HCT116 (cell line): ENCODE measurements around the gene DHRSX. TPM values are rescaled to one million over a fixed set of nuclear protein-coding genes. Genes with fewer than 3 reads are reported as not detected.

Experiments
- ATAC-seq: fragments of 200-7000 bp; cut with Tn5 transposase; 2 replicates; pipeline ENCODE4 v1.9.1; 2020; ENCODE audit warnings: mild to moderate bottlenecking, moderate library complexity
- BruUV-seq: library from RNA; stranded (reverse); fragments of 400-500 nt; replicated peaks from 2 replicates; lab custom pipeline; 2021; lab: Mats Ljungman, UMichigan
- CTCF ChIA-PET: fragments of 300-600 bp; sonication (Branson Sonifier 250); formaldehyde crosslinking; loops from one replicate; lab custom pipeline; 2021; ENCODE audit warnings: antibody characterized with exemption; lab: Charles Lee
- POLR2A ChIA-PET: fragments of 300-600, 350-600 bp; sonication (Branson Sonifier 250); formaldehyde crosslinking; loops from one replicate; lab custom pipeline; 2021; ENCODE audit warnings: antibody characterized with exemption; lab: Charles Lee
- RAD21 ChIA-PET, 2 experiments: fragments of 300-600 bp; sonication (Branson Sonifier 250); formaldehyde crosslinking; loops; one replicate each; lab custom pipeline; 2023; ENCODE audit warnings: low total read pairs in 2 of 2; ENCODE audit not compliant: uncharacterized antibody in 2 of 2, unreplicated experiment in 2 of 2, low non-redundant PET in 1 of 2; lab: Charles Lee
- DNase-seq: peaks from one replicate; pipeline ENCODE4 v3.0.0-alpha.2; 2010; ENCODE audit warnings: low read depth, low spot score
- H2AFZ ChIP-seq: fragments of 200-600 bp; shearing (Covaris generic), sonication (generic); 2 replicates; pipeline ENCODE4 v1.6.1; 2017; ENCODE audit warnings: low read depth, mixed run types, mixed read lengths, antibody characterized with exemption, low read length; ENCODE audit not compliant: poor library complexity, severe bottlenecking
- H3K27ac ChIP-seq: 2 replicates; pipeline ENCODE4 v1.5.1; 2012; ENCODE audit warnings: low read depth, low read length
- H3K27me3 ChIP-seq: fragments of 200-600 bp; sonication (generic); 2 replicates; pipeline ENCODE4 v1.6.1; 2016; ENCODE audit warnings: mixed run types, low read length, mixed read lengths; ENCODE audit not compliant: insufficient read depth
- H3K36me3 ChIP-seq, 2 experiments: fragments of 200-500 bp in 1 of 2; fragments of 200-600 bp in 1 of 2; sonication (Bioruptor generic) in 1 of 2; sonication (generic) in 1 of 2; 2 replicates each; pipeline versions ENCODE4 v1.5.1 to v1.6.1; 2014 to 2016; ENCODE audit warnings: low read length in 2 of 2, inconsistent platforms in 1 of 2, mixed read lengths in 1 of 2, mixed run types in 1 of 2; ENCODE audit not compliant: insufficient read depth in 2 of 2, control insufficient read depth in 1 of 2
- H3K4me1 ChIP-seq, 2 experiments: fragments of 200-600 bp in 1 of 2; sonication (generic) in 1 of 2; 2 replicates each; pipeline versions ENCODE4 v1.5.1 to v1.6.1; 2012 to 2017; ENCODE audit warnings: low read length in 2 of 2, inconsistent platforms in 1 of 2, mild to moderate bottlenecking in 1 of 2, mixed read lengths in 1 of 2, mixed run types in 1 of 2, moderate library complexity in 1 of 2; ENCODE audit not compliant: insufficient read depth in 2 of 2, control insufficient read depth in 1 of 2
- H3K4me2 ChIP-seq: fragments of 200-600 bp; sonication (generic); 2 replicates; pipeline ENCODE4 v1.6.1; 2017; ENCODE audit warnings: mixed run types, low read length, mixed read lengths
- H3K4me3 ChIP-seq, 2 experiments: fragments of 200-600 bp in 1 of 2; sonication (generic) in 1 of 2; replicated peaks in 1 of 2; 2 replicates each; pipeline ENCODE4 v1.5.1; 2011 to 2016; ENCODE audit warnings: low read length in 2 of 2, control low read depth in 1 of 2, low read depth in 1 of 2, mild to moderate bottlenecking in 1 of 2, mixed read lengths in 1 of 2, mixed run types in 1 of 2
- H3K79me2 ChIP-seq: fragments of 200-600 bp; sonication (generic); 2 replicates; pipeline ENCODE4 v1.6.1; 2017; ENCODE audit warnings: mild to moderate bottlenecking, mixed run types, low read length, moderate library complexity, mixed read lengths; ENCODE audit not compliant: insufficient read depth
- H3K9ac ChIP-seq: fragments of 200-600 bp; sonication (generic); 2 replicates; pipeline ENCODE4 v1.6.1; 2016; ENCODE audit warnings: low read length, mixed read lengths
- H3K9me2 ChIP-seq: fragments of 200-600 bp; sonication (generic), shearing (Covaris generic); 2 replicates; pipeline ENCODE4 v1.6.1; 2017; ENCODE audit warnings: mixed run types, mild to moderate bottlenecking, moderate library complexity; ENCODE audit not compliant: insufficient read depth
- H3K9me3 ChIP-seq, 2 experiments: fragments of 200-500 bp in 1 of 2; fragments of 200-600 bp in 1 of 2; sonication (Bioruptor generic) in 1 of 2; sonication (generic) in 1 of 2; 2 replicates each; pipeline ENCODE4 v1.6.1; 2014 to 2017; ENCODE audit warnings: low read length in 2 of 2, mixed read lengths in 2 of 2, inconsistent platforms in 1 of 2, low read depth in 1 of 2, mild to moderate bottlenecking in 1 of 2, mixed run types in 1 of 2, moderate library complexity in 1 of 2; ENCODE audit not compliant: control insufficient read depth in 1 of 2, insufficient read depth in 1 of 2
- H4K20me1 ChIP-seq: fragments of 200-600 bp; sonication (generic), shearing (Covaris generic); 2 replicates; pipeline ENCODE4 v1.6.1; 2017; ENCODE audit warnings: mixed run types, mild to moderate bottlenecking, moderate library complexity; ENCODE audit not compliant: insufficient read depth
- ATF3 ChIP-seq: IDR thresholded peaks from 2 replicates; pipeline ENCODE4 v1.6.1; 2012
- CEBPB ChIP-seq: IDR thresholded peaks from 2 replicates; pipeline ENCODE4 v1.6.1; 2012; ENCODE audit warnings: low read depth
- CTCF ChIP-seq, 3 experiments: fragments of 200-600 bp in 1 of 3; sonication (generic) in 1 of 3; IDR thresholded peaks in 2 of 3; conservative IDR thresholded peaks in 1 of 3; 2 replicates each; pipeline ENCODE4 v1.5.1; 2012 to 2017; ENCODE audit warnings: low read depth in 2 of 3, low read length in 2 of 3, antibody characterized with exemption in 1 of 3, borderline replicate concordance in 1 of 3, control low read depth in 1 of 3, mild to moderate bottlenecking in 1 of 3, mixed read lengths in 1 of 3, mixed run types in 1 of 3, moderate library complexity in 1 of 3; ENCODE audit not compliant: insufficient read depth in 1 of 3
- EGR1 ChIP-seq: IDR thresholded peaks from 2 replicates; pipeline ENCODE4 v1.6.1; 2012; ENCODE audit warnings: low read depth
- ELF1 ChIP-seq: IDR thresholded peaks from 2 replicates; pipeline ENCODE4 v1.6.1; 2012; ENCODE audit warnings: low read depth, borderline replicate concordance
- EZH2 ChIP-seq: fragments of 200-600 bp; sonication (generic); IDR thresholded peaks from 2 replicates; pipeline ENCODE4 v1.6.1; 2017; ENCODE audit warnings: antibody characterized with exemption, mixed run types
- EZH2phosphoT487 ChIP-seq: fragments of 200-600 bp; IDR thresholded peaks from 2 replicates; pipeline ENCODE4 v1.6.1; 2018; ENCODE audit warnings: antibody characterized with exemption, borderline replicate concordance
- FOSL1 ChIP-seq: IDR thresholded peaks from 2 replicates; pipeline ENCODE4 v1.6.1; 2012; ENCODE audit warnings: low read depth
- MAX ChIP-seq: IDR thresholded peaks from 2 replicates; pipeline ENCODE4 v1.6.1; 2012
- POLR2A ChIP-seq: IDR thresholded peaks from 2 replicates; pipeline ENCODE4 v1.7.0; 2011; ENCODE audit warnings: borderline replicate concordance; ENCODE audit not compliant: insufficient read depth, insufficient read length; ENCODE audit errors: extremely low read depth
- POLR2AphosphoS5 ChIP-seq: IDR thresholded peaks from 2 replicates; pipeline ENCODE4 v1.6.1; 2011; ENCODE audit warnings: mild to moderate bottlenecking, low read depth, low read length, moderate library complexity
- RAD21 ChIP-seq: IDR thresholded peaks from 2 replicates; pipeline ENCODE4 v1.6.1; 2012; ENCODE audit warnings: low read depth, mild to moderate bottlenecking
- REST ChIP-seq: IDR thresholded peaks from 2 replicates; pipeline ENCODE4 v1.6.1; 2012; ENCODE audit warnings: low read depth
- SIN3A ChIP-seq: IDR thresholded peaks from 2 replicates; pipeline ENCODE4 v1.6.1; 2012; ENCODE audit warnings: low read depth
- SRF ChIP-seq: IDR thresholded peaks from 2 replicates; pipeline ENCODE4 v1.6.1; 2012; ENCODE audit warnings: low read depth
- TCF7L2 ChIP-seq: IDR thresholded peaks from 2 replicates; pipeline ENCODE4 v1.7.0; 2011; ENCODE audit warnings: borderline replicate concordance, inconsistent platforms; ENCODE audit not compliant: insufficient read depth, insufficient read length; ENCODE audit errors: extremely low read depth
- YY1 ChIP-seq: IDR thresholded peaks from 2 replicates; pipeline ENCODE4 v1.6.1; 2011; ENCODE audit warnings: low read length, low read depth, moderate library complexity, mild to moderate bottlenecking; ENCODE audit not compliant: insufficient replicate concordance; ENCODE audit errors: extremely low read depth
- ZBTB33 ChIP-seq: IDR thresholded peaks from 2 replicates; pipeline ENCODE4 v1.6.1; 2011; ENCODE audit warnings: mild to moderate bottlenecking, low read length, moderate library complexity; ENCODE audit not compliant: insufficient replicate concordance; ENCODE audit errors: extremely low read depth
- ZFX ChIP-seq: fragments of 450-650 bp; IDR thresholded peaks from 2 replicates; pipeline ENCODE4 v1.6.1; 2017
- ZNF274 ChIP-seq: fragments of 200-500 bp; sonication (Bioruptor generic); IDR thresholded peaks from 2 replicates; pipeline ENCODE4 v1.6.1; 2014; ENCODE audit warnings: mild to moderate bottlenecking, low read depth, low read length, inconsistent platforms
- intact Hi-C: fragments of 100-400 bp; cut with micrococcal nuclease; formaldehyde crosslinking; loops from 2 replicates; pipeline ENCODE4 v1.10.0; 2022
- total RNA-seq: library from RNA; stranded (reverse); gene quantifications from one replicate; pipeline ENCODE4 v1.2.1, GENCODE V29; 2021; ENCODE audit not compliant: unreplicated experiment

Gene DHRSX
- total RNA-seq, 1 experiment from 2014 or later = 11.9 TPM

GRCh38 chrX:2501559-2502102 is 855 bp upstream of the DHRSX start:
- ChIA-PET CTCF (no interaction called here), POLR2A (no interaction called here), RAD21 (no interaction called here)
- Histone ChIP-seq H3K27ac (no peak overlapping the region; the same call in 1 of the 2 replicates), H3K79me2 (peaks cover 35% of the 10 kb centered on the region), H3K9me3 (no peaks in the 10 kb centered on the region), H3K4me1 (peaks cover 3 to 6% of the 10 kb centered on the region in 2 experiments; a peak in 2 of 4 replicates), H3K36me3 (no peaks in the 10 kb centered on the region; a peak in 1 of 4 replicates), H2AFZ (no peak overlapping the region), H3K27me3 (no peaks in the 10 kb centered on the region), H3K4me2 (peak overlapping the region; percentile 42; the same call in 1 of the 2 replicates), H3K9ac (peak overlapping the region; percentile 76; the same call in 1 of the 2 replicates), H3K4me3 (no peak overlapping the region), H3K9me2 (no peaks in the 10 kb centered on the region), H4K20me1 (no peaks in the 10 kb centered on the region)
- intact Hi-C loops = no loop called here
- no peak for ATAC-seq
- DNase-seq = no peak
- TF ChIP-seq EGR1 (no peak), ZNF274 (no peak), POLR2AphosphoS5 (no peak), ELF1 (no peak), CTCF (IDR thresholded peaks at IDR 0.05 in 2 of 3, conservative IDR thresholded peaks at IDR 0.05 in 1 of 3; ENCODE audit: borderline replicate concordance in 1 of 3, insufficient read depth in 1 of 3, low read depth in 2 of 3, low read length in 2 of 3) (no peak), RAD21 (no peak), EZH2phosphoT487 (no peak), SRF (no peak), SIN3A (no peak), MAX (no peak), REST (no peak), ATF3 (no peak), POLR2A (no peak), TCF7L2 (no peak), CEBPB (no peak), ZFX (no peak), YY1 (no peak), ZBTB33 (no peak), EZH2 (no peak), FOSL1 (no peak)
- no TSS peak for BruUV-seq
